H1 (cell line): ENCODE data around the gene OGFRL1. TPM values are rescaled to one million over a fixed set of nuclear protein-coding genes. Genes with fewer than 3 reads are reported as not detected.

Experiments used
- CTCF ChIA-PET: fragments of 300-600 bp; sonication (Branson Sonifier 250); formaldehyde crosslinking; loops from one replicate; lab custom pipeline; 2021; ENCODE audit not compliant: partially characterized antibody; lab: Charles Lee
- POLR2A ChIA-PET: fragments of 300-600 bp; sonication (Branson Sonifier 250); formaldehyde crosslinking; loops from one replicate; lab custom pipeline; 2021; ENCODE audit warnings: inconsistent platforms; ENCODE audit not compliant: partially characterized antibody; lab: Charles Lee
- DNase-seq, 2 experiments: peaks; one replicate each; pipeline versions ENCODE4 v3.0.0 to v3.0.0-alpha.2; 2010 to 2022; ENCODE audit warnings: low spot score in 2 of 2, low read depth in 1 of 2, mixed read lengths in 1 of 2
- FAIRE-seq: peaks from 2 replicates; lab custom pipeline; 2011; peaks lifted over from hg19 to GRCh38; lab: Jason Lieb, UNC
- H2AFZ ChIP-seq: 2 replicates; pipeline ENCODE4 v1.8.1; 2012; ENCODE audit warnings: low read length, inconsistent platforms
- H2AK5ac ChIP-seq: 2 replicates; pipeline ENCODE4 v1.6.1; 2013; ENCODE audit warnings: low read depth, low read length
- H2BK120ac ChIP-seq: replicated peaks from 2 replicates; pipeline ENCODE3; 2013; ENCODE audit warnings: low read depth, low read length, inconsistent platforms
- H2BK12ac ChIP-seq: 2 replicates; pipeline ENCODE4 v1.6.1; 2013; ENCODE audit warnings: low read depth, low read length
- H2BK15ac ChIP-seq: 2 replicates; pipeline ENCODE4 v1.6.1; 2013; ENCODE audit warnings: low read length
- H2BK20ac ChIP-seq: 2 replicates; pipeline ENCODE4 v1.6.1; 2013; ENCODE audit warnings: low read length
- H2BK5ac ChIP-seq: 2 replicates; pipeline ENCODE4 v1.6.1; 2013; ENCODE audit warnings: low read depth, low read length
- H3K14ac ChIP-seq: 2 replicates; pipeline ENCODE4 v1.6.1; 2013; ENCODE audit warnings: inconsistent platforms; ENCODE audit not compliant: insufficient read length
- H3K18ac ChIP-seq: 2 replicates; pipeline ENCODE4 v1.6.1; 2013; ENCODE audit warnings: low read length; ENCODE audit errors: extremely low read depth
- H3K23ac ChIP-seq: 2 replicates; pipeline ENCODE4 v1.6.1; 2013; ENCODE audit warnings: inconsistent platforms; ENCODE audit not compliant: insufficient read length
- H3K23me2 ChIP-seq: 2 replicates; pipeline ENCODE4 v1.6.1; 2013; ENCODE audit warnings: low read depth, low read length
- H3K27ac ChIP-seq: 2 replicates; pipeline ENCODE4 v1.6.1; 2011; ENCODE audit warnings: low read depth, low read length, inconsistent platforms
- H3K27me3 ChIP-seq, 4 experiments: replicated peaks in 1 of 4; 1 replicate in 1 of 4; 2 replicates in 3 of 4; pipeline versions ENCODE4 v1.6.1 to v1.8.1; 2011 to 2013; ENCODE audit warnings: low read length in 3 of 4, mild to moderate bottlenecking in 3 of 4, inconsistent platforms in 2 of 4, mixed read lengths in 2 of 4, moderate library complexity in 1 of 4; ENCODE audit not compliant: control insufficient read depth in 3 of 4, insufficient read depth in 3 of 4; ENCODE audit errors: extremely low read depth in 1 of 4
- H3K36me3 ChIP-seq, 4 experiments: 2 replicates each; pipeline versions ENCODE4 v1.6.1 to v1.8.1; 2011 to 2013; ENCODE audit warnings: mild to moderate bottlenecking in 4 of 4, low read length in 3 of 4, moderate library complexity in 2 of 4, control low read depth in 1 of 4, inconsistent platforms in 1 of 4; ENCODE audit not compliant: insufficient read depth in 4 of 4, control insufficient read depth in 2 of 4
- H3K4ac ChIP-seq: replicated peaks from 2 replicates; pipeline ENCODE3; 2013; ENCODE audit warnings: low read length, low read depth, mixed read lengths, inconsistent platforms; ENCODE audit not compliant: insufficient read length
- H3K4me1 ChIP-seq, 4 experiments: replicated peaks in 1 of 4; 1 replicate in 1 of 4; 2 replicates in 3 of 4; pipeline versions ENCODE4 v1.6.1 to v1.8.1; 2011 to 2013; ENCODE audit warnings: low read length in 3 of 4, inconsistent platforms in 2 of 4, mixed read lengths in 1 of 4; ENCODE audit not compliant: insufficient read depth in 4 of 4, control insufficient read depth in 3 of 4
- H3K4me2 ChIP-seq, 2 experiments: 2 replicates each; pipeline versions ENCODE4 v1.6.1 to v1.8.1; 2011 to 2013; ENCODE audit warnings: low read depth in 2 of 2, low read length in 2 of 2, control low read depth in 1 of 2, inconsistent platforms in 1 of 2, mild to moderate bottlenecking in 1 of 2; ENCODE audit not compliant: insufficient read depth in 1 of 2
- H3K4me3 ChIP-seq, 4 experiments: fragments of 200-600, 300-600 bp in 1 of 4; sonication (generic), shearing (Covaris generic), sonication (Bioruptor Twin) in 1 of 4; 2 replicates each; pipeline versions ENCODE4 v1.5.1 to v1.8.1; 2011 to 2016; ENCODE audit warnings: low read length in 4 of 4, low read depth in 3 of 4, control low read depth in 2 of 4, inconsistent platforms in 2 of 4, mild to moderate bottlenecking in 2 of 4, mixed read lengths in 1 of 4, moderate library complexity in 1 of 4; ENCODE audit not compliant: insufficient read depth in 2 of 4; ENCODE audit errors: extremely low read depth in 1 of 4
- H3K56ac ChIP-seq: replicated peaks from 2 replicates; pipeline ENCODE3; 2013; ENCODE audit warnings: low read depth, mild to moderate bottlenecking, mixed read lengths, low read length, inconsistent platforms; ENCODE audit not compliant: insufficient read length
- H3K79me1 ChIP-seq: 2 replicates; pipeline ENCODE4 v1.6.1; 2013; ENCODE audit warnings: low read depth, low read length, control low read depth
- H3K79me2 ChIP-seq, 2 experiments: 2 replicates each; pipeline versions ENCODE4 v1.6.1 to v1.8.1; 2012 to 2013; ENCODE audit warnings: low read length in 2 of 2, mild to moderate bottlenecking in 2 of 2, inconsistent platforms in 1 of 2; ENCODE audit not compliant: insufficient read depth in 2 of 2, control insufficient read depth in 1 of 2
- H3K9ac ChIP-seq, 4 experiments: replicated peaks in 1 of 4; 1 replicate in 1 of 4; 2 replicates in 3 of 4; pipeline versions ENCODE4 v1.6.1 to v1.8.1; 2011 to 2013; ENCODE audit warnings: low read depth in 3 of 4, low read length in 3 of 4, control low read depth in 2 of 4, mild to moderate bottlenecking in 2 of 4, moderate library complexity in 2 of 4, inconsistent platforms in 1 of 4; ENCODE audit errors: extremely low read depth in 1 of 4
- H3K9me3 ChIP-seq, 2 experiments: 2 replicates each; pipeline versions ENCODE4 v1.6.1 to v1.8.1; 2012 to 2013; ENCODE audit warnings: mild to moderate bottlenecking in 2 of 2, moderate library complexity in 2 of 2, control low read depth in 1 of 2, inconsistent platforms in 1 of 2, low read depth in 1 of 2, low read length in 1 of 2, mixed read lengths in 1 of 2; ENCODE audit not compliant: insufficient read depth in 2 of 2
- H4K20me1 ChIP-seq, 2 experiments: replicated peaks in 1 of 2; 2 replicates each; pipeline versions ENCODE3 to v1.8.1; 2011 to 2013; ENCODE audit warnings: inconsistent platforms in 2 of 2, low read length in 2 of 2, mild to moderate bottlenecking in 1 of 2; ENCODE audit not compliant: insufficient read depth in 2 of 2, control insufficient read depth in 1 of 2
- H4K5ac ChIP-seq: 2 replicates; pipeline ENCODE4 v1.6.1; 2013; ENCODE audit warnings: low read length, low read depth, mixed read lengths, inconsistent platforms; ENCODE audit not compliant: insufficient read length
- H4K8ac ChIP-seq: 2 replicates; pipeline ENCODE4 v1.8.0; 2013; ENCODE audit warnings: mild to moderate bottlenecking, moderate library complexity, low read length, inconsistent platforms; ENCODE audit not compliant: insufficient read depth; ENCODE audit errors: extremely low read depth
- H4K91ac ChIP-seq: replicated peaks from 2 replicates; pipeline ENCODE3; 2013; ENCODE audit warnings: low read length, mixed read lengths, inconsistent platforms; ENCODE audit not compliant: insufficient read length
- BCL11A ChIP-seq, 2 experiments: IDR thresholded peaks; one replicate each; pipeline ENCODE4 v1.6.1; 2011; ENCODE audit warnings: low read depth in 2 of 2, low read length in 2 of 2, mild to moderate bottlenecking in 2 of 2
- CHD2 ChIP-seq: IDR thresholded peaks from 2 replicates; pipeline ENCODE4 v1.6.1; 2012; ENCODE audit warnings: low read length, improper control_type of control experiment
- GTF2F1 ChIP-seq: IDR thresholded peaks from 2 replicates; pipeline ENCODE4 v1.6.1; 2012; ENCODE audit warnings: low read depth, low read length, improper control_type of control experiment, borderline replicate concordance
- KDM1A ChIP-seq: fragments of 200-600, 300-600 bp; sonication (generic); IDR thresholded peaks from 2 replicates; pipeline ENCODE4 v1.7.1; 2016; ENCODE audit warnings: mild to moderate bottlenecking, low read length, borderline replicate concordance
- NANOG ChIP-seq: IDR thresholded peaks from 2 replicates; pipeline ENCODE4 v1.6.1; 2011; ENCODE audit warnings: low read length, low read depth, mild to moderate bottlenecking, inconsistent platforms; ENCODE audit not compliant: insufficient read depth, poor library complexity, severe bottlenecking
- POLR2A ChIP-seq, 2 experiments: IDR thresholded peaks; 1 replicate in 1 of 2; 2 replicates in 1 of 2; pipeline ENCODE4 v1.6.1; 2011; ENCODE audit warnings: low read depth in 2 of 2, low read length in 2 of 2, mild to moderate bottlenecking in 2 of 2; ENCODE audit errors: control extremely low read depth in 1 of 2
- SIN3A ChIP-seq, 2 experiments: IDR thresholded peaks in 1 of 2; conservative IDR thresholded peaks in 1 of 2; 2 replicates each; pipeline ENCODE4 v1.6.1; 2011 to 2012; ENCODE audit warnings: low read length in 2 of 2, improper control_type of control experiment in 1 of 2, low read depth in 1 of 2, mild to moderate bottlenecking in 1 of 2
- SP4 ChIP-seq: IDR thresholded peaks from 2 replicates; pipeline ENCODE4 v1.6.1; 2012; ENCODE audit warnings: low read length, inconsistent platforms
- WGBS, 2 experiments: shearing (Covaris generic) in 1 of 2; methylation state at CpG; one replicate each; pipeline versions ENCODE4 v1.1.6 to v1.1.7; 2013 to 2015; ENCODE audit warnings: low lambda C conversion rate in 2 of 2, mixed read lengths in 2 of 2, inconsistent platforms in 1 of 2, low coverage in 1 of 2, missing lambda C conversion rate in 1 of 2; ENCODE audit not compliant: insufficient replicate concordance in 2 of 2, insufficient coverage in 1 of 2, insufficient read length in 1 of 2; ENCODE audit errors: extremely low coverage in 1 of 2, missing lambda C conversion rate in 1 of 2; 5-methylcytosine and 5-hydroxymethylcytosine counted together
- polyA plus RNA-seq, 7 experiments: library from polyadenylated mRNA; depleted of rRNA in 3 of 7; stranded (reverse) in 5 of 7; unstranded in 2 of 7; fragments of >200 nt in 5 of 7; fragments of 200-250 nt in 2 of 7; gene quantifications; 1 replicate in 5 of 7; 2 replicates in 1 of 7; 4 replicates in 1 of 7; pipeline versions ENCODE4 v1.2.1 to v1.2.3, GENCODE V29; 2011 to 2013; ENCODE audit warnings: missing spikeins in 2 of 7, mixed read lengths in 2 of 7
- total RNA-seq: library from RNA; stranded (reverse); fragmentation: NEBNext Ultra II Directional; extraction: Animal tissue kit (Norgen Biotek cat#: 25700); gene quantifications from 2 replicates; pipeline ENCODE4 v1.2.1, GENCODE V29; 2021

OGFRL1 gene
- total and polyA plus RNA-seq, 2 of the 8 experiments (the other 6 are each of a cell fraction or from before 2014, with no cell fraction given), result 1.1 to 9.0 TPM

- H3K14ac ChIP-seq, result no peak overlapping the region
- H2AK5ac ChIP-seq, result no peak overlapping the region
- no peak overlapping the region for H3K23ac ChIP-seq
- H3K9me3 ChIP-seq, result no peaks in the 10 kb centered on the region
- H3K4me1 ChIP-seq, result no peaks in the 10 kb centered on the region
- ChIA-PET POLR2A (no interaction called here), CTCF (interaction anchor here (0.5 to 1.5 kb wide), 3 partner anchors 9 to 227 kb away, joined by 5 read pairs; no protein-coding TSS in a partner anchor)
- H4K91ac ChIP-seq, result no peak overlapping the region
- no peak overlapping the region for H3K56ac ChIP-seq
- no peaks in the 10 kb centered on the region for H3K79me2 ChIP-seq
- no peaks in the 10 kb centered on the region for H3K36me3 ChIP-seq
- H3K23me2 ChIP-seq, result no peaks in the 10 kb centered on the region
- no peak overlapping the region for H2BK5ac ChIP-seq
- TF ChIP-seq SP4 (no peak), BCL11A (IDR thresholded peaks at IDR 0.05; ENCODE audit: low read depth in 2 of 2, low read length in 2 of 2) (no peak), CHD2 (no peak), GTF2F1 (no peak), KDM1A (no peak), POLR2A (IDR thresholded peaks at IDR 0.05; ENCODE audit: control extremely low read depth in 1 of 2, low read depth in 2 of 2, low read length in 2 of 2) (no peak), NANOG (no peak), SIN3A (conservative IDR thresholded peaks at IDR 0.05 in 1 of 2, IDR thresholded peaks at IDR 0.05 in 1 of 2; ENCODE audit: low read depth in 1 of 2, low read length in 2 of 2) (no peak)
- no peak overlapping the region for H2AFZ ChIP-seq
- H4K8ac ChIP-seq, result no peak overlapping the region
- no peak for DNase-seq
- FAIRE-seq, result no peak
- no peak overlapping the region for H2BK12ac ChIP-seq
- 86% methylated on average over 2 of the region's 2 CpGs; no CpG with 5 or more reads in 1 of the 2 experiments for WGBS, 2 experiments
- no peaks in the 10 kb centered on the region for H3K79me1 ChIP-seq
- no peak overlapping the region for H4K5ac ChIP-seq
- no peak overlapping the region for H3K9ac ChIP-seq
- H3K27ac ChIP-seq, result no peak overlapping the region
- no peak overlapping the region for H2BK15ac ChIP-seq
- H3K27me3 ChIP-seq, result no peaks in the 10 kb centered on the region
- no peak overlapping the region for H3K4me3 ChIP-seq
- H3K4me2 ChIP-seq, result no peak overlapping the region
- no peaks in the 10 kb centered on the region for H4K20me1 ChIP-seq
- H3K4ac ChIP-seq, result no peak overlapping the region
- H2BK20ac ChIP-seq, result no peak overlapping the region
- H3K18ac ChIP-seq, result no peak overlapping the region
- H2BK120ac ChIP-seq, result no peak overlapping the region
These were observed 54.2 kb downstream of the OGFRL1 start for GRCh38 chr6:71342772-71343171.
